GM18526 (cell line): Measurements from ENCODE around the gene KRTAP10-6.

Experiments
- POLR2A ChIP-seq: IDR thresholded peaks from 3 replicates; pipeline ENCODE4 v1.6.1; 2011; ENCODE audit not compliant: insufficient read length; ENCODE audit errors: extremely low read depth

The KRTAP10-6 gene

DNA sequence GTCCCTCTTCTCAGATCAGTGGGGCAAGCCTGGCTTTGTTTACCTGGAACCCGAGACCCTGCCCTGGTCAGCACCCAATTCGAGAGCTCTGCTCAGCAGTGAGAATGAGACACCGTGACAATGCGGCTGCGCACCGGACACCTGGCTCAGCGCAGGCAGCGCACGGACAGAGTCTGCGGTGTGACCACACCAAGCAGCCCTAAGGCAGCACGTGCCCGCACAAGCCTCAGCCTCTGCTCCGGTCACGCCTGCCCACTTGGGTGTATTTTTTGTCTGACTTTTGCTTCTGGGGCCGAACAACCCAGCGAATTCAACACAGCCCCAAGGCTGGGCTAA lies 24.3 kb upstream of the KRTAP10-6 start:
- TF ChIP-seq POLR2A = no peak

DNA sequence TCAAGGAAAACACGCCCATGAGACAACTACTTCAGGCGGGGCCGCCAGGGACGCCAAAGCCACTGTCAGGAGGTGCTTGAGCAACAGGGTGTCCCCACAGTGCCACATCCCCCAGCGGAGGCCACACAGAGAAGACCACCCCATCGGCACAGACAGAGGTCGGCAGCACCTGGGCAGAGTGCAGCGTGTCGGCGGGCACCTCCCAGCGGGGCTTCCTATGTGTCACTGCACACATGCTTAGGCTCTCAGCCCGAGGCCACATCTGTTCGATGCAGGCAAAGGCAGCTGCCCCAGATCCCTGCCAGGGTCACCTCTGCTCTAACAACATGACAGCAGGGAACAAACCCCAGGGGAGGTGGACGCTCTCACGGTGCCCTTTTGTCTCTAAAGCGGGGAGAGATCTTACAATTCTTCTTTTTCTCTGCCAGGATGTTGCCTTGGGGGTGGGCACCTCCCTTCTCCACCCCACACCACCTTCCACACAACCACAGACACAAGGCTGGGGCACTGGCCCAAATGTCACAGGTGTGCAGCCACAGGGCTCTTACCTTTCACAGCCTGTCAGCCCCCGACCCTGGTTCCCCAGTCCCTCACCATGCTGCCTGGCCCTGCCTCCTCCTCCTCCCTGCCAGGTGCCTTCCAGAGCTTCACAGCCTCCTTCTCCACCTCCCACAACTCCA lies 23.7 kb upstream of the KRTAP10-6 start:
- no peak for TF ChIP-seq POLR2A

GRCh38 chr21:44615466-44615865 lies 23.2 kb upstream of the KRTAP10-6 start:
- TF ChIP-seq POLR2A = no peak

DNA sequence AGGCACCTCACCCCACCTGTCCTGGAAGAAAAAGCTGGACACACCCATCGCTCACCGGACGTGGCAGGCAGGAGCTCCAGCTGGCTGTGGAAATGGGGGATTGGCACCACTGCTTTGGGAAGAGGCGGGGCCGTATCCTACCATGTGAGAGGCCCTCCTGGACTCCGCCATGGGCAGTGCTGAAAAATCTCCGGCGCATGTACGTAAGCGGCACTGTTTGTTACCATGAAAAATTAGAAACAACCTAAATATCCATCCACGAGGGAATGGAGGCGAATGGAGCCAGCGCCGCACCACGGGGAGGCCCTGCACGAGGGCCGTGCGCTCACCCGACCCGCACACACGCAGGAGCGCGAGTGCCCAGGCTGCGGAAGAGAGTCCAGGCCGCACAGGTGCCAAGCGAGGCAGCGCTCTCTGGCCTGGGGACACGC lies 22.7 kb upstream of the KRTAP10-6 start:
- no peak for TF ChIP-seq POLR2A

DNA sequence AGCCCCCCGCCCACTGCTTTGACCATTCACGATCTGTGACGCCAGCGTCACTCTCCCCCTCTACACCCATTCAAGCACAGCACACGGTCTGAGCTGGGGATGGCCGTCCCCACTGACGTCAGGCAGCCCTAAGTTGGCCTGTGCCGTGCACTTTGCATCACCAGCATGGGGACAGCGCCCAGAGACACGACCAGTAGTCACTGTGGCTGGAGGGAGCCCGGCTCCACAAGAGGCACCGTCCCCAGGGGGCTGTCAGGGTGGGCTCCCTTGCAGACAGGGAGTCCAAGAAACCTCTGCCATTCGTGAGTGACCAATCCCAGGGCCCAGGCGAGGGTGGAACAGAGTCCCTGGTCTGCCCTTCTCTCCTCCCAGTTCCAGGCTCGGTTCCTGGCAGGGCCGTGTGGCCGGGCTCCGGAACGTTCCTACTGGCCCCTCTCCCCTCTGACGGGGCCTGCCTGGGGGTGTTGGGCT lies 21.9 kb upstream of the KRTAP10-6 start:
- TF ChIP-seq POLR2A = no peak

GRCh38 chr21:44613386-44614155 lies 21.3 kb upstream of the KRTAP10-6 start:
- no peak for TF ChIP-seq POLR2A

- no peak for TF ChIP-seq POLR2A
These were observed 20.4 kb upstream of the KRTAP10-6 start for GRCh38 chr21:44612669-44613229.

DNA sequence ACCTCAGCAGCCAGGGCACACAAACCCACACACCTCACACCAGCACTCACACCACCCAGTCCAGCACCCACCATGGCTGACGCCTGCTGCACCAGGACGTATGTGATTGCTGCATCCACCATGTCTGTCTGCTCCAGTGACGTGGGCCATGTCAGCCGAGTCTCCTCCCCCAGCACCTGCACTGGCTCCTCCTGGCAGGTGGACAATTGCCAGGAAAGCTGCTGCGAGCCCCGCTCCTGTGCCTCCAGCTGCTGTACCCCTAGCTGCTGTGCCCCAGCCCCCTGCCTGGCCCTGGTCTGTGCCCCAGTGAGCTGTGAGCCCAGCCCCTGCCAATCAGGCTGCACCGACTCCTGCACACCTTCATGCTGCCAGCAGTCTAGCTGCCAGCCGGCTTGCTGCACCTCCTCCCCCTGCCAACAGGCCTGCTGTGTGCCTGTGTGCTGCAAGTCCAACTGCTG lies 19.8 kb upstream of the KRTAP10-6 start, which contains the start of gene KRTAP10-8:
Gene KRTAP10-8, plus strand, starts transcription at position 51 of the 458 bp plus-strand sequence. Its CDS starts 22 bp downstream, at position 73.
- TF ChIP-seq POLR2A = no peak

- no peak for TF ChIP-seq POLR2A
These were observed 19.2 kb upstream of the KRTAP10-6 start for GRCh38 chr21:44611551-44611950.

DNA sequence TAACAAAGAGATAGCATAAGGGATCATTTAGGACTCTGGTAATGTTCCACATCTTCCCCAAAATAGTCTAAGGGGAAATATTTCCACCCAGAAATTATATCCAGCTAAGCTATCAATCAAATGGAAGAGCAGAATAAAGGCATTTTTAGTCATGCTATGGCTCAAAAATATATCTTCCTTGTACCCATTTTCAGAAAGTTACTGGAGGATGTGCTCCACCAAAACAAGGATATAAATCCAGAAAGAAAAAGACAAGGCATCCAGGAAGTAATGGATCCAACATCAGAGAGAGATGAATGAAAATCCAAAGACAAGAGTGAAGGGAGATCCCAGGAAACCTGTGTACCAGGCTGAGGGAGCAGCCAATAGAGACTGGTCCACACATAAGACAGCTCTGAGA lies 16.9 kb upstream of the KRTAP10-6 start:
- TF ChIP-seq POLR2A = no peak

- no peak for TF ChIP-seq POLR2A
These were observed 14.2 kb upstream of the KRTAP10-6 start for GRCh38 chr21:44606495-44606894.

DNA sequence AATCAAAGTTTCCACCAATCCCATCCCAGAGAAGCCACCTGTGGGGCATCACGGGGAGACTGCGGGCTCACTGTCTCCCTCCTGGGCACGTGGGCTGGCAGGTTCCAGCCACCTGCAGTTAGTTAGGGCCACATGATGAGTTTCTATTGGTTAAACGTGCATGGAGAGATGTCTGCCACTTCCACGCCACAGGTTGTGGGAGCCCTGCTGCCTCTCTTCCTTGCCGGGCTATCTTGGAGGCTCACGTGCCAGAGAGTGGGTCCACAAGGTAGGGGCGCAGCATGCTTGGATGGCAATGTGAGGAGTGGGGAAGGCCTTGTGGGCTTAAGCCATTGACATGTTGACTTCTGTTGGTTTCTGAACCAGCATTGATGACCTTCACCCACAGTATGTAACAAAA lies 11.6 kb upstream of the KRTAP10-6 start:
- TF ChIP-seq POLR2A = no peak

DNA sequence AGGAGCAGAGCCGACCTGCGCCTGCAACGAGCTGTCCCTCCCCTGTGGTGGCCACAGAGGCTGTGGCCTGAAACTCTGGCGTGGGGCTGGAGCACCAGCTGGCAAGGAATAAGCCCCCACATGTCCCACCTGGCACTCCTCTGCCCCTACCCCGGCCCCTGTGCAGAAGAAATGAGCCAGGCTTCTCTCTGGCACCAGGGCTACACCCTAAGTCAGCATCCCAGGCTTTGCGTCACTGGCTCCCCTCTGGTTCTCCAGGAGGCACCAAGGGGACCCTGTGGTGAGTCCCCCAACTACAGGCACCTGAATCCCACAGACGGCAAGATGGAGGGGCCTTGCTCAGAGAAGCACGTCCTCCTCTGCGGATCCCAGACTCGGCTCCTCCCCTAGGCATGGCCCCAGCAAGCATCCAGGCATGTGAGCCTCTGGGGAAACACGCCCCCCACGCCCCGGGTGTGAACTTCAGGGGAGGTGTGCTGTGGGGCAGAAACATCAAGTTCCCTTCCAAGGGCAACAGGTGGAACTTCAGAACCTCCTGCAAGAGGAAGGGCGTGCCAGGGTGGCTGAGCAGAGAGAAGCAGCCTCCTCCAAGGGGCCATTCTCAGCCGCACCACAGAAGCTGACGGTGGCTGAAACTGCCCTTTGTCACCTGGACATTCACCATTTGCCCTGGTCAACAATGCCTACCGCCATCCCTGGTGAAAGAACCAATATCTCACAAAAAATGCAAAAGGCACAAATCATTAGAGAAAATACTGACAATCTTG lies 11.0 kb upstream of the KRTAP10-6 start:
- TF ChIP-seq POLR2A = no peak

GRCh38 chr21:44602463-44602850 lies 10.2 kb upstream of the KRTAP10-6 start:
- no peak for TF ChIP-seq POLR2A
